Endodermal cell (in vitro differentiated cells): Measurements from ENCODE around the gene CAV1. TPM values are rescaled to one million over a fixed set of nuclear protein-coding genes. Genes with fewer than 3 reads are reported as not detected.

ENCODE experiments used
- DNase-seq: peaks from one replicate; pipeline ENCODE4 v3.0.0-alpha.2; 2017
- H3K27ac ChIP-seq: 2 replicates; pipeline ENCODE4 v1.5.1; 2013; ENCODE audit warnings: mild to moderate bottlenecking, low read depth, low read length, moderate library complexity
- H3K27me3 ChIP-seq: 2 replicates; pipeline ENCODE4 v1.6.1; 2013; ENCODE audit warnings: mild to moderate bottlenecking, low read length, moderate library complexity; ENCODE audit not compliant: insufficient read depth, control insufficient read depth, poor library complexity, severe bottlenecking
- H3K36me3 ChIP-seq: 2 replicates; pipeline ENCODE4 v1.7.0; 2013; ENCODE audit warnings: mild to moderate bottlenecking, low read length, moderate library complexity; ENCODE audit not compliant: control insufficient read depth, insufficient read depth
- H3K4me1 ChIP-seq: one replicate; pipeline ENCODE4 v1.7.0; 2013; ENCODE audit warnings: low read length; ENCODE audit not compliant: control insufficient read depth, insufficient read depth
- H3K4me3 ChIP-seq: 2 replicates; pipeline ENCODE4 v1.5.1; 2013; ENCODE audit warnings: mild to moderate bottlenecking, low read length, moderate library complexity
- H3K9ac ChIP-seq: 2 replicates; pipeline ENCODE4 v1.6.1; 2013; ENCODE audit warnings: mild to moderate bottlenecking, low read length, moderate library complexity; ENCODE audit not compliant: poor library complexity, severe bottlenecking; ENCODE audit errors: extremely low read depth
- H3K9me3 ChIP-seq: 2 replicates; pipeline ENCODE4 v1.6.1; 2013; ENCODE audit warnings: mild to moderate bottlenecking, low read length, moderate library complexity; ENCODE audit not compliant: control insufficient read depth
- H3K27ac Mint-ChIP-seq: 2 replicates; pipeline ENCODE4 v1.8.0; 2020; ENCODE audit warnings: mixed read lengths
- H3K27me3 Mint-ChIP-seq: 2 replicates; pipeline ENCODE4 v1.8.0; 2021; ENCODE audit warnings: mild to moderate bottlenecking, mixed read lengths; ENCODE audit not compliant: insufficient read depth
- H3K36me3 Mint-ChIP-seq: 2 replicates; pipeline ENCODE4 v1.8.0; 2020; ENCODE audit warnings: low read depth, mixed read lengths
- H3K4me1 Mint-ChIP-seq: 2 replicates; pipeline ENCODE4 v1.8.0; 2020; ENCODE audit warnings: mixed read lengths
- H3K4me3 Mint-ChIP-seq: 2 replicates; pipeline ENCODE4 v1.8.0; 2020; ENCODE audit warnings: mild to moderate bottlenecking, moderate library complexity, mixed read lengths
- H3K9me3 Mint-ChIP-seq: 2 replicates; pipeline ENCODE4 v1.8.0; 2020; ENCODE audit warnings: mild to moderate bottlenecking, mixed read lengths
- CTCF ChIP-seq: fragments of 200-600 bp; sonication (generic); conservative IDR thresholded peaks from 2 replicates; pipeline ENCODE4 v1.5.0; 2021; ENCODE audit warnings: antibody characterized with exemption, mild to moderate bottlenecking
- WGBS, 2 experiments: methylation state at CpG; one replicate each; pipeline versions ENCODE4 v1.1.5 to v1.1.7; 2013; ENCODE audit warnings: missing lambda C conversion rate in 2 of 2, mixed read lengths in 1 of 2; ENCODE audit not compliant: insufficient coverage in 1 of 2, insufficient read length in 1 of 2; 5-methylcytosine and 5-hydroxymethylcytosine counted together
- long read RNA-seq, 4 experiments: library from polyadenylated mRNA in 2 of 4; library from RNA in 1 of 4; library from capped mRNA in 1 of 4; stranded (forward) in 3 of 4; unstranded in 1 of 4; transcript quantifications; one replicate each; pipeline ENCODE4 v2.0.0, GENCODE V29; 2020 to 2021; ENCODE audit warnings: inconsistent platforms in 1 of 4
- polyA plus RNA-seq, 2 experiments: library from polyadenylated mRNA; stranded (reverse); fragments of 50-300 nt; gene quantifications; one replicate each; pipeline ENCODE4 v1.2.3, GENCODE V29; 2013
- total RNA-seq, 2 donors: library from RNA; stranded (reverse); fragmentation: NEBNext Ultra II Directional in 1 of 2; extraction: Animal tissue kit (Norgen Biotek cat#: 25700) in 1 of 2; gene quantifications; 2 replicates in 1 of 2; 3 replicates in 1 of 2; pipeline ENCODE4 v1.2.1, GENCODE V29; 2021

CAV1 gene
- total RNA-seq: 1 to 10 TPM; 4.9 to 8.8 TPM
- 7.3 TPM for polyA plus RNA-seq (2013, experiment 1 of 2)
- 9.3 TPM for polyA plus RNA-seq (2013, experiment 2 of 2)
- long read RNA-seq, experiment 1, partial matches to known transcripts: 0 of 3 reads
- long read RNA-seq, experiment 1, other reads (novel, unspliced or antisense): 1 of 3 reads
- long read RNA-seq, experiment 2, transcript CAV1-202 (2 exons, 2,628 nt): major isoform, 5 of 9 reads
- long read RNA-seq, experiment 2, partial matches to known transcripts: 0 of 9 reads
- long read RNA-seq, experiment 2, other reads (novel, unspliced or antisense): 3 of 9 reads
- long read RNA-seq, experiment 3, transcript CAV1-201 (3 exons, 2,704 nt): minor isoform, 7 of 23 reads
- long read RNA-seq, experiment 3, transcript CAV1-202 (2 exons, 2,628 nt): major isoform, 8 of 23 reads
- long read RNA-seq, experiment 3, partial matches to known transcripts: 0 of 23 reads
- long read RNA-seq, experiment 3, other reads (novel, unspliced or antisense): 1 of 23 reads
- long read RNA-seq, experiment 4, transcript CAV1-202 (2 exons, 2,628 nt): major isoform, 5 of 7 reads
- long read RNA-seq, experiment 4, partial matches to known transcripts: 0 of 7 reads
- long read RNA-seq, experiment 4, other reads (novel, unspliced or antisense): 1 of 7 reads

- H3K27me3 Mint-ChIP-seq: peaks cover 36% of the 10 kb centered on the region
- no peak within 1 kb of the TSS for H3K27ac ChIP-seq
- peaks cover 42% of the 10 kb centered on the region for H3K4me1 Mint-ChIP-seq
- H3K9me3 Mint-ChIP-seq: no peaks in the 10 kb centered on the region
- DNase-seq: peak; percentile 93
- H3K27me3 ChIP-seq: peaks cover 23% of the 10 kb centered on the region
- no peak for TF ChIP-seq CTCF
- peak within 1 kb of the TSS; percentile 80 for H3K27ac Mint-ChIP-seq
- WGBS, 2 experiments: 0 to 1% methylated on average over 15 to 42 of the region's 42 CpGs
- H3K36me3 ChIP-seq: no peaks in the 10 kb centered on the region
- peaks cover 4% of the 10 kb centered on the region for H3K4me1 ChIP-seq
- peak within 1 kb of the TSS; percentile 16 for H3K9ac ChIP-seq
- H3K36me3 Mint-ChIP-seq: no peaks in the 10 kb centered on the region
- no peaks in the 10 kb centered on the region for H3K9me3 ChIP-seq
- peak within 1 kb of the TSS; percentile 90 for H3K4me3 ChIP-seq
- peak within 1 kb of the TSS; percentile 82 for H3K4me3 Mint-ChIP-seq
These were observed at the start of gene CAV1 for GRCh38 chr7:116524609-116525297. Gene CAV1 (plus strand): TSS chr7:116525036. CDS start chr7:116525063, 27 bp downstream.

DNA sequence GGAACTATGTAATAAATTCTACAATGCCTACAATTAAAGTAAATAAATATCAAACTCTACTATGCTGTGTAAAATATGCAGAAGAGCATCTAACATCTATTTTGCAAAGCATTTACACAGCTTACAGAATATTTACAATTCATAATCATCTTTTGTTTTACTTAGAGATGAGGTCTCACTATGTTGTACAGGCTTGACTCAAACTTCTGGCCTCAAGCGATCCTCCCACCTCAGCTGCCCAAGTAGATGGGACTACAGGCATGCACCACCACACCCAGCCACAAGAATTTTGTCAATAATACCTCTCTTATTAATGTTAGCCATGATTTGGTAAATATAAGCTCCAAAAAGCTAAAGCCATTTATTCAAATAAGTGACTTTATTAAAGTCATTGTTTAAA lies 47.2 kb upstream of the CAV1 start:
- Mint-ChIP-seq H3K4me1 (no peaks in the 10 kb centered on the region), H3K9me3 (peaks cover 23% of the 10 kb centered on the region), H3K4me3 (no peak overlapping the region), H3K36me3 (no peaks in the 10 kb centered on the region), H3K27me3 (no peaks in the 10 kb centered on the region), H3K27ac (no peak overlapping the region)
- Histone ChIP-seq H3K9ac (no peak overlapping the region), H3K27me3 (no peaks in the 10 kb centered on the region), H3K9me3 (no peaks in the 10 kb centered on the region), H3K4me1 (no peaks in the 10 kb centered on the region), H3K4me3 (no peak overlapping the region), H3K36me3 (no peaks in the 10 kb centered on the region), H3K27ac (no peak overlapping the region)
- 93% methylated on average over 1 of the region's 1 CpG; no CpG with 5 or more reads in 1 of the 2 experiments for WGBS, 2 experiments
- TF ChIP-seq CTCF: no peak
- DNase-seq: no peak

GRCh38 chr7:116478834-116479233 lies 46.0 kb upstream of the CAV1 start:
- Histone ChIP-seq H3K4me3 (no peak overlapping the region), H3K9me3 (no peaks in the 10 kb centered on the region), H3K4me1 (no peaks in the 10 kb centered on the region), H3K27ac (no peak overlapping the region), H3K9ac (no peak overlapping the region), H3K36me3 (no peaks in the 10 kb centered on the region), H3K27me3 (no peaks in the 10 kb centered on the region)
- DNase-seq: no peak
- WGBS, 2 experiments: 60 to 70% methylated on average over 1 of the region's 2 CpGs
- Mint-ChIP-seq H3K4me1 (no peaks in the 10 kb centered on the region), H3K27me3 (no peaks in the 10 kb centered on the region), H3K4me3 (no peak overlapping the region), H3K36me3 (no peaks in the 10 kb centered on the region), H3K27ac (no peak overlapping the region), H3K9me3 (peaks cover 23% of the 10 kb centered on the region)
- no peak for TF ChIP-seq CTCF
